Measurements from ENCODE around the gene PURB.
"Not testable (repeated sequence)": the region's sequence is repeated elsewhere in the genome, so short reads cannot be mapped to it uniquely, and the experiment has no call there.

PURB gene

DNA sequence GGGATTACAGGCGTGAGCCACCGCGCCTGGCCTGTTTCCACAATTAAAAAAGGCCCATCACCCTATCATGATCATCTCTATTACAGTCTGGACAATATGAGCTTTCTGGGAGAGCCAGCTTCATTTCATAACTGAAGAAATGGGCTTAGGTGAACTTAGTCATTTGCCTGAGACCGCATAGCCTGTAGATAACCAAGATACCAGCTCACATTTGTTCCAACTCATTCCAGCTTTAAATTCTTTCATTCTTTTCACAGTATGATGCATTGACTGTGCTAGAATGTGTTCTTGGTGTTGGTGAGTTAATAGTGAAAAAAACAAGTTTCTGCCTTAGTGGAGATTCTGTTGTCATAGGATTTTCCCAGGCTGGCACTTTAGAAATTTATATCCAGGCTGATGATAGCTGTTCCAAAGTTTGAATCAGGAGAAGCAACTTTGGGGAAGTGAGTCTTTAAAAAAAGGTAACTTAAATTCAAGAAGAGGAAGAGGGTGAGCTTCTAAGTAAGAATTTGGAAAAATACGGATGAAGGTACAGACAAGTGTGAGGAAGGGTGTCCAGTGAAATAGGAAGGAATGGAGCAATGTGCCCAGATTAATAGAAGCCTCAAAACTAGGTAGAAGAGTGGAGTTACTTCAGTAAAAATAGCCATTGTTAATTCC, 35.3 kb downstream of the PURB start:
- DNase-seq, result no peak

GRCh38 chr7:44849259-44849884, 36.0 kb downstream of the PURB start:
- no peak for DNase-seq

GRCh38 chr7:44847920-44848634, 37.3 kb downstream of the PURB start, which contains the start of gene H2AZ2:
H2AZ2 (minus strand) TSS chr7:44848087; CDS start chr7:44847971, 116 bp downstream.
- DNase-seq, result peak; percentile 100

DNA sequence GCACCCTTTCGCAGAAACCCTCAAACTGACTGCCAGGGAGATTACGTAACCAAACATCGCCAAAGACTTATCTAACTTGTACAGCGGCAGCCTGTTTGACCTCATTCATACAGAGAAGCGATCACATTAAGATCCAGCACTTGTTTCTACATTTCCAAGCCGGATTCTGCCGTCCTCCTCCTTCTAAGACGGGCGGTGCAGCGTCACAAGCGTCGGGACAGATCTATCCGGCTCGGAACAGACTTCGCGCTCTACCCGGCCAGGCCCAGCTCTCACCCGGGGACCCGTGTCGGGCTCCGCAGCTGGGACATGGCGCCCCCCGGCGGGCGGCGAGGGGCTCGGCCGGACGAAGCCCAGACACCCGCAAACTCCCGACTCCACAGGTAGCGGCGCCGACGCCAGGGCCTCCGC, 37.8 kb downstream of the PURB start:
- DNase-seq, result peak; percentile 94

- no peak for DNase-seq
Measured at GRCh38 chr7:44846816-44847508, 38.4 kb downstream of the PURB start.

- DNase-seq, result peak; percentile 71
Measured at GRCh38 chr7:44846390-44846789, 38.9 kb downstream of the PURB start.

DNA sequence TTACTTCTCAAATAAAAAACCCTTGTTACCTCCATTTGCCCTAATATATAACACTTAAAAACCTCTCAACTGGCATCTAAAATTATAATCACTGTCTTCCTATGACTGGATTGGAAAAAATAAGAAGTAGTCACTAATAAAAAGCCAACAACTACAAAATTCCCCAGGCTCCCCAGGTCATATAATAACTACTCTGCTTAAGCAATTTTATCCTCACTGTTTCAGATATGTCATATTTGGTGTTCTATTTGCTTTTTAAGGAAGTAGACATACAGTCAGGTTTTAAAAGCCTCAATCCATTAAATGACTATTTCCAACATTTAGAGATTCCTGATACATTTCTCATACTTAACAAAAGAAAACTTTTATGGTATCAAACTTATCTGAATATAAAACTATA, 39.9 kb downstream of the PURB start:
- DNase-seq, result no peak

GRCh38 chr7:44843440-44843839, 41.9 kb downstream of the PURB start:
- DNase-seq, result not testable (repeated sequence)

DNA sequence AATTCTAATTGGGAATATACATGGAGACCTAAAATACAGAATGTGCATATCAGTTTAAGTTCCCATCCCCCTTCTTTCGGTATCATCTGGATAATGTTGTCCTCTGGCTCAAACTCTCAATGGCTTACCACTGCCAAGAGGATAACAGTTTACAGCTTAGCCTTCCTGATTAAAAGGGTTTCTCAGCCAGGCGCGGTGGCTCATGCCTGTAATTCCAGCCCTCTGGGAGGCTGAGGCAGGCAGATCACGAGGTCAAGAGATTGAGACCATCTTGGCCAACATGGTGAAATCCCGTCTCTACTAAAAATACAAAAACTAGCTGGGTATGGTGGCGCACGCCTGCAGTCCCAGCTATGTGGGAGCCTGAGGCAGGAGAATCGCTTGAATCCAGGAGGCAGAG, 42.7 kb downstream of the PURB start:
- DNase-seq, result not testable (repeated sequence)

DNA sequence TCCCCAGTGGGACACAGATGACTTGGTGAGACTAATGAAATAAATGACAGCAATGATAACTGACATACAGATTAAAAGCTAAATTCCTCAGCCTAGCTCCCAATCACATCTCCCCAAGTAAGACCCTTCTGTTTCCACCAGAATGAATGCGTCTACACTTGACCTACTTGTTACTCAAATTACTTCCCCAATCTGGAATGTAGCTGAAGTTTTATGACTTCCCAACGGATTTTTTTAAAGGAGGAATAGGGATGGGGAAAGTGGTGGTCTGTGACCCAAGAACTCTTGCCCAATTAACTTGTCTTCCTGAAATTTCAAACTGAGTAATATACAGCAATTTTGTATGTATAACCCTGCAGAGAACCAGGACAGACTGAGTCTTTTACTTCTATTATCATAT, 46.6 kb downstream of the PURB start:
- DNase-seq, result no peak

DNA sequence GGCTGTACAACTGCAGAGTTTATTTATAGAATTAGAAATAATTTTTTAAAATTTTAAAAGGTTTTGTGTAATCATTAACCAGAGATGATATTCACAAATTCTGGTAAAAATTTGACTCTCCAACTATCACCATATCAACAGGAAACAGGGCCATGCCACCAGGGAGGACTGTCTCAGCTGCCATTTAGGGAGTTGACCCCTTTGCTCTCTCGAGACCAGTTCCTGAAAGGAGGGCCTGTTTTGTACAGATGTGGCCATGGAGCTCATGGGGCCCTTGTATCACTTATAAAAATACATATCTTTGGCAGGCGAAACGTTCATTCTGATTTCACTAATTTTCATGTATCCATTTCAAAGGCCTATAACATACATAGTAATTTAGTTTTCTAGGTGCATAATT, 57.8 kb downstream of the PURB start:
- no peak for DNase-seq

Data from activated effector memory CD4-positive, alpha-beta T cell treated with anti-CD3 and anti-CD28 coated beads, Interleukin-2, amount 50 U/mL, for 16 hours (primary cell).